ENCODE measurements around the gene FXYD7.
"Not testable (repeated sequence)": the region's sequence is repeated elsewhere in the genome, so short reads cannot be mapped to it uniquely, and the experiment has no call there.

The FXYD7 gene

DNA sequence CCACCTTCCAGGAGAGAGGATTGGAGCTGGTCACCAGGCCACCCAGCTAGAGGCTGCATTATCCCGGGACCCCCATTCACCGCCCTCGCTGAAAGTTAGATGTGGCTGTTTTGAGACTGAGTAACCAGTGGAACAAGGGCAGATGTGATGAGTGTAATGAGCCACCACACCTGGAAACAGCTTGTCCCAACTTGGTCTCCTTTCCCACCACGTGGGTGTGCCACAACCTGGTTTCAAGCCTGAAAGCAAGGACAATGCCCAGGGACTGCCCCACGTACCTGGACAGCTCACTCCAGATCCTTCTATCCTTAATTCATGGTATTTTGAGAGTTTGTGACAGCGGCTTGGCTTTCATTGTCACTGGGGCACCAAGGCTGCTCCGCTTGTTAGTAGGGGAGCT lies 15.2 kb upstream of the FXYD7 start:
- TF ChIP-seq, protein P1, sequence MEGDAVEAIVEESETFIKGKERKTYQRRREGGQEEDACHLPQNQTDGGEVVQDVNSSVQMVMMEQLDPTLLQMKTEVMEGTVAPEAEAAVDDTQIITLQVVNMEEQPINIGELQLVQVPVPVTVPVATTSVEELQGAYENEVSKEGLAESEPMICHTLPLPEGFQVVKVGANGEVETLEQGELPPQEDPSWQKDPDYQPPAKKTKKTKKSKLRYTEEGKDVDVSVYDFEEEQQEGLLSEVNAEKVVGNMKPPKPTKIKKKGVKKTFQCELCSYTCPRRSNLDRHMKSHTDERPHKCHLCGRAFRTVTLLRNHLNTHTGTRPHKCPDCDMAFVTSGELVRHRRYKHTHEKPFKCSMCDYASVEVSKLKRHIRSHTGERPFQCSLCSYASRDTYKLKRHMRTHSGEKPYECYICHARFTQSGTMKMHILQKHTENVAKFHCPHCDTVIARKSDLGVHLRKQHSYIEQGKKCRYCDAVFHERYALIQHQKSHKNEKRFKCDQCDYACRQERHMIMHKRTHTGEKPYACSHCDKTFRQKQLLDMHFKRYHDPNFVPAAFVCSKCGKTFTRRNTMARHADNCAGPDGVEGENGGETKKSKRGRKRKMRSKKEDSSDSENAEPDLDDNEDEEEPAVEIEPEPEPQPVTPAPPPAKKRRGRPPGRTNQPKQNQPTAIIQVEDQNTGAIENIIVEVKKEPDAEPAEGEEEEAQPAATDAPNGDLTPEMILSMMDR (conservative IDR thresholded peaks at IDR 0.05; ENCODE audit: low read length): no peak
- DNase-seq (ENCODE audit: low read depth): no peak
- H3K4me3 ChIP-seq (ENCODE audit: low read length): no peak overlapping the region

DNA sequence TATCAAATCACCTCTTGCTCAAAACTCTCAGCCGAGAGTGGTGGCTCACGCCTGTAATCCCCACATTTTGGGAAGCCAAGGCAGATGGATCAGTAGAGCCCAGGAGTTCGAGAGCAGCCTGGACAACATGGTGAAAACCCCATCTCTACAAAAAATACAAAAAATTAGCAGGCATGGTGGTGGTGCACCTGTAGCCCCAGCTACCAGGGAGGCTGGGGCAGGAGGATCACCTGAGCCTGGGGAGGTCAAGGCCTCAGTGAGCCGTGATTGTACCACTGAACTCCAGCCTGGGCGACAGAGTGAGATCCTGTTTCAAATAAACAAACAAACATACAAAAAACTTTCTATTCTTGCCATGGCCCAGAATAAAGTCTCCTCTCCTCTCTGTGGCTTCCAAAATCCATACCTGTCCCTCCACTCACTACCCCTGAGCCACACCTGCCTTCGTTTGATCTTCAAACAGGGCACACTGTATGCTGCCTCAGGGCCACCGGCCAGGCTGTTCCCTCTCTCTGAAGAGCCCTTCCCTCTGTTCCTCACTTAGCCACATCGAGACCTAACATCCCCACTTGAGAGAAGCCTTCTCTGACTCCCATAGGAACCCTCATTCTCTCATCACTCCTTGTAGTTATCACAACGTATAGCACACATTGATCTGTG lies 14.5 kb upstream of the FXYD7 start:
- no peak for DNase-seq (ENCODE audit: low read depth)
- H3K4me3 ChIP-seq (ENCODE audit: low read length): no peak overlapping the region
- TF ChIP-seq, protein P1 (conservative IDR thresholded peaks at IDR 0.05; ENCODE audit: low read length): no peak

DNA sequence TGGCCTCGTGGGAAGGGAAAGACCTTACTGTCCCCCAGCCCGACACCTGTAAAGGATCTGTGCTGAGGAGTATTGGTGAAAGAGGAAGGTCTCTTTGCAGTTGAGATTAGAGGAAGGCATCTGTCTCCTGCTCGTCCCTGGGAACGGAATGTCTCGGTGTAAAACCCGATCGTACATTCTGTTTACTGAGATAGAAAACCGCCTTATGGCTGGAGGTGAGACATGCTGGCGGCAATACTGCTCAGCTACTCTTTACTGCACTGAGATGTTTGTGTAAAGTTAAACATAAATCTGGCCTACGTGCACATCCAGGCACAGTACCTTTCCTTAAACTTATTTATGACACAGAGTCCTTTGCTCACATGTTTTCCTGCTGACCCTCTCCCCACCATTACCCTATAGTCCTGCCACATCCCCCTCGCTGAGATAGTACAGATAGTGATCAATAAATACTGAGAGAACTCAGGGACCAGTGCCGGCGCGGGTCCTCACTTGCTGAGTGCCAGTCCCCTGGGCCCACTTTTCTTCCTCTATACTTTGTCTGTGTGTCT lies 13.3 kb upstream of the FXYD7 start:
- not testable (repeated sequence) for H3K4me3 ChIP-seq (ENCODE audit: low read length); DNase-seq (ENCODE audit: low read depth)

DNA sequence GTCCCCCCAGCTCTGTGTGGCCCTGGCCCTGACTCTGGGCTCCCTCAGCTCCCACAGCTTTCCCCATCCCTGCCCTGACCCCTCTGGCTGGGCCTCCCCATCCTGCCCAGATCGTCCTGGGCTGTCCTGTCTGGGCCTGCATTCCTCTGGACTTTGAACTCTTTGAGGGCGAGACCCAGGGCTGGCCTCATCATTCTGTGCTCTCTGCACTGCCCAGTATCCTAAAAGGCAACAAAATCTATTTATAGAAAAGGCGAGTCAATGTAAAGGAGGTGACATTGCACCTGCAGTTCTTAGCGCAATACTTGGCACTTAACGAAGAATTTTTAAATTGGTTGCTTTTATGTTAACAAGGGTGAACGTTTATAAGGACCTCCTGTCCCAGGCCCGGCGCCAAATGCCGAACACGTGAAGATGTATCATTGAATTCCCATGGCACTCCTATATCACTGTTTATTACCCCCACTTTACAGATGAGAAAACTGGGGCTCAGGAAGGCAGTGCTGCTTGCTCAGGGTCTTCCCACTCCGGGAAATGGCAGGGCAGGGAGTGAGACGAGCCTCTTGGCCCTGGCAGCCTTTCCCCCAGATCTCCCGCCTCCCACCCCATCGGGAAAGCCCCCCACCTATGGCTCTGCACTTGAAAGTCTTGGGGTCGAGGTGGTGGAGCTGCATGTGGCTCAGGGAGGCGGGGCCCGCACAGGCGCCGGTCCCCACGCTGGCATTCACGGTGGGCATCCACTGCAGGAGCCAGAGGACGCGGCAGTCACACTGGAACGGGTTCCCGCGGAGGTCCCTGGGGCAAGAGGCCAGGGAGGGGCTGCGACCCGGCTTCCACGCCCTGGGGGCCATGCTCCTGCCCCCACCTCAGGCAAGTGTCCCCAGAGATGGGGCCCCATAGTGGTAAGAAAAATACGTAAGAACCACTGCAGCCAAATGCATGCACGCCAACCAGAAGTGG lies 12.0 kb upstream of the FXYD7 start:
- TF ChIP-seq, protein P1 (conservative IDR thresholded peaks at IDR 0.05; ENCODE audit: low read length): no peak
- DNase-seq (ENCODE audit: low read depth): no peak
- no peak overlapping the region for H3K4me3 ChIP-seq (ENCODE audit: low read length)

DNA sequence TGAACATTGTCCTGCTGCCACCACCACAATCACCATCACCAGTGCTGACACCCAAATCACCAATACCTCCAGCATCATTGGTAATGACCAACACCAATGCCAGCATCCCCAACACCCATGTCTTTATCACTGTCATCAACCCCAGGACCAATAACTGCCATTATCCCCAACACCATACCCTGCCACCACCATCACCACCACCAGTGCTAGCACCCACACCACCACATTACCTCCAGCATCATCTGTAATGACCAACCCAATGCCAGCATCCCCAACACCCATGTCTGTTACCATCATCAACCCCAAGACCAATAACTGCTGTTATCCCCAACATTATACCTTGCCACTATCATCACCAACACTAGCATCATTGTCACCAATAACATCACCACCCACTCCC lies 10.8 kb upstream of the FXYD7 start:
- no peak for DNase-seq (ENCODE audit: low read depth)

DNA sequence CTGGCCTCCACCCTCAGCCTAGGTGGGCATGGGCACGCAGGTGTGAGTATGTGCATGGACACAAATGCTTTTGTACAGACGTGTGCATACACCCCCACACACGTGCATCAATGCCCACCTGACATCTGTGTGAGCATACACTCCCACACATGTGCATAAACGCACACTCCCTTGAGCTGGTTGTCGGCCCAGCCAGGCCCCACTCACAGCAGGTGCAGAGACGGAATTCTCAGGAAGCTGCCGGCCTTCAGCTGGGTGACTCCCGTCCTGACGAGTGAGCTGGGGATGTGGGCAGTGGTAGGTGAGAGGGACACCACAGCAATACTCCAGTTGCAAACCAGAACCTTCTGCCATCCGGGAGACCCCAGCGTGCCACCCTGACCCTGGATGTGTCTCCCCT lies 9.2 kb upstream of the FXYD7 start:
- DNase-seq (ENCODE audit: low read depth): no peak
- H3K4me3 ChIP-seq (ENCODE audit: low read length): no peak overlapping the region
- TF ChIP-seq, protein P1 (conservative IDR thresholded peaks at IDR 0.05; ENCODE audit: low read length): no peak

More for the DNA sequence above, 10.8 kb upstream of the FXYD7 start:
- H3K4me3 ChIP-seq (ENCODE audit: low read length): no peak overlapping the region
- TF ChIP-seq, protein P1 (conservative IDR thresholded peaks at IDR 0.05; ENCODE audit: low read length): no peak

DNA sequence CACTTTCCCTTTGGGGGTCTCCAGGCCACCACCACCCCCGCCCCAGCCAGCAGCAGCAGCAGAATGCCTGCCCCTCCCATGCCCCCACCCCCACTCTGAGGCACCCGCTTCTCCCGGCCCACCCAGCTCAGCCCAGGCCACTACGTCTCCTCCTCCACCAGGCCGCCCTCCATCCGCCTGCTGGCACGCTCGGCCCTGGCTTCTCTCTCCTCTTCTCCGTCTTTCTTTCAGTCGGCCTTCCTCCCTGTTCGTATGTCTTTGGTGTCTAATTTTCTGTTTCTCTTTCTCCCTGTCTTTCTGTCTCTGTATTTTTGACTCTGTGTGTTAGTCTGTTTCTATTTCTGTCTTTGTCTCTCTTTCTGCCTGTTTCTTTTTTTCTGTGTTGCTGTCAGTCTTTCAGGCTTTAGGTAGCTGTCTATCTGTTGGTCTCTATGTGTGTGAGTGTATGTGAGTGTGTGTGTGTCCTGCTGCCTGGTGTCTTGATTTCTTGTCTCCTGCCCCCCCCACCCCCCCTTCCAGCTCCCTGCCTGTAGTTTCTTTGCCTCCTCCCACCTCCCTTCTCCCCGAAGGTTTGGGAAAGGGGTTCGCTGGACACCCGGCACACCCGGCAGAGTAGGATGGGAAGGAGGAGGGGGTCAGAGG lies 8.3 kb upstream of the FXYD7 start, which contains the start of gene LGI4:
LGI4 (minus strand) TSS at position 459 of the 642 bp plus-strand sequence; CDS start at position 80, 379 bp downstream.
- TF ChIP-seq, protein P1 (conservative IDR thresholded peaks at IDR 0.05; ENCODE audit: low read length): no peak
- H3K4me3 ChIP-seq (ENCODE audit: low read length): no peak within 1 kb of the TSS
- no peak for DNase-seq (ENCODE audit: low read depth)
